ENCODE measurements around the gene SURF4. TPM values are rescaled to one million over a fixed set of nuclear protein-coding genes. Genes with fewer than 3 reads are reported as not detected.

SURF4 gene
- total RNA-seq, 2 donors from 2014 or later: 178 to 187 TPM

DNA sequence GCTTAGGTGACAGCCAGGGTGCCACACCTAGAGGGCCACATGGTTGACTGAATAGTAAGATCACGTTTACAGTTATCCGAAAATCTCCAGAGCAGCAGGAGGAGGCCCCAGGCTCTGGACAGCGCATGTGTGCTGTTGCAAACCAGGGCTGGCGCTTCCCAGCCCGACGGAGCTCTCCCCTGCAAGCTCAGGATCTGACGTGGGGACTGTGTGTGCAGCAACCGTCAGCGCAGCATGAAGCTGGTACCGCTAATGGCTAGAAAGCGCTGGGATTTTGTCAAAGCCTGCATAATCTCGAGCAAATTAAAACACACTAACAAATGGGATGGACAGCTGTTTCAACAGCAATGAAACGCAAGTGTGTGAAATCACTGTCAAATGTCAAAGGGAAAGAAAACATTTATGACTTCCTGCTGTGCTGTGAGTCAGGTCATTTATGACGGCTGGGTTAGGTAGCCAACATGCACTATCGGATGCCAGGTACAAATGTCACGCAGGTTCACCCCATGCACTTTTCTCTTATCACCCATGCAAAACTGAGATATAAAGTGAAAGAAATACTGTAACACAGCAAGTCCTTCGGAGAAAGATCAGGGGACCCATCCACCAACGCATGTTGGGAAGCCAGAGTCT, 7.5 kb downstream of the SURF4 start:
- TF ChIP-seq, protein P1, sequence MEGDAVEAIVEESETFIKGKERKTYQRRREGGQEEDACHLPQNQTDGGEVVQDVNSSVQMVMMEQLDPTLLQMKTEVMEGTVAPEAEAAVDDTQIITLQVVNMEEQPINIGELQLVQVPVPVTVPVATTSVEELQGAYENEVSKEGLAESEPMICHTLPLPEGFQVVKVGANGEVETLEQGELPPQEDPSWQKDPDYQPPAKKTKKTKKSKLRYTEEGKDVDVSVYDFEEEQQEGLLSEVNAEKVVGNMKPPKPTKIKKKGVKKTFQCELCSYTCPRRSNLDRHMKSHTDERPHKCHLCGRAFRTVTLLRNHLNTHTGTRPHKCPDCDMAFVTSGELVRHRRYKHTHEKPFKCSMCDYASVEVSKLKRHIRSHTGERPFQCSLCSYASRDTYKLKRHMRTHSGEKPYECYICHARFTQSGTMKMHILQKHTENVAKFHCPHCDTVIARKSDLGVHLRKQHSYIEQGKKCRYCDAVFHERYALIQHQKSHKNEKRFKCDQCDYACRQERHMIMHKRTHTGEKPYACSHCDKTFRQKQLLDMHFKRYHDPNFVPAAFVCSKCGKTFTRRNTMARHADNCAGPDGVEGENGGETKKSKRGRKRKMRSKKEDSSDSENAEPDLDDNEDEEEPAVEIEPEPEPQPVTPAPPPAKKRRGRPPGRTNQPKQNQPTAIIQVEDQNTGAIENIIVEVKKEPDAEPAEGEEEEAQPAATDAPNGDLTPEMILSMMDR (conservative IDR thresholded peaks at IDR 0.05): no peak
- H3K4me1 ChIP-seq (ENCODE audit: control insufficient read depth, insufficient read depth, low read length): peaks cover 18% of the 10 kb centered on the region
- no peaks in the 10 kb centered on the region for H3K27me3 ChIP-seq (ENCODE audit: control insufficient read depth, insufficient read depth, low read length, poor library complexity, severe bottlenecking)
- no peak overlapping the region for H3K9ac ChIP-seq (ENCODE audit: extremely low read depth, low read length, poor library complexity, severe bottlenecking)
- WGBS, 2 experiments (ENCODE audit: insufficient coverage in 1 of 2, insufficient read length in 1 of 2): 96% methylated on average over 17 to 18 of the region's 18 CpGs
- H3K4me1 Mint-ChIP-seq: peaks cover 37% of the 10 kb centered on the region
- peaks cover 87% of the 10 kb centered on the region for H3K36me3 ChIP-seq (ENCODE audit: control insufficient read depth, insufficient read depth, low read length)
- H3K9me3 Mint-ChIP-seq: no peaks in the 10 kb centered on the region
- H3K36me3 Mint-ChIP-seq (ENCODE audit: low read depth): peaks cover 63% of the 10 kb centered on the region
- no peak overlapping the region for H3K27ac Mint-ChIP-seq
- no peak overlapping the region for H3K27ac ChIP-seq (ENCODE audit: low read depth, low read length)
- no peak overlapping the region for H3K4me3 ChIP-seq (ENCODE audit: low read length)
- H3K4me3 Mint-ChIP-seq: no peak overlapping the region
- no peaks in the 10 kb centered on the region for H3K27me3 Mint-ChIP-seq (ENCODE audit: insufficient read depth)
- no peak for DNase-seq
- no peaks in the 10 kb centered on the region for H3K9me3 ChIP-seq (ENCODE audit: control insufficient read depth, low read length)

DNA sequence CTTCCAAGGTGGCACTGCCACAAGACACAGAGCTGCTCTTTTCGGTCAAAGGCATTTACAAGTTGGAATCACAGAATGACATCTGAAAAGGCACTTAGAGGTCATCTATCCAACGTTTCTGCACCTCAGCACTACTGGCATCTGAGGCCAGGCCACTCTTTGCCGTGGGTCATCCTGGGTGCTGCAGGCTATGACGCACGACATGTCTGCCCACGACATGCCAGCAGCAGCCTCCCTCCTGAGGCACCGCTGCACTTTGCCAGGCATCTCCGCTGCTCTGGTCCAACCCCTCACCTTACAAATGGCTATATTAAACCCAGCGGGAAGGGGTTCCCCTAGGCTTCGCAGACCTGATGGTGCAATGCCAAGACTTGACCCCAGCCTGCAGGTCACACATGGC, 8.1 kb downstream of the SURF4 start:
- no peak overlapping the region for H3K27ac Mint-ChIP-seq
- Histone ChIP-seq H3K27me3 (ENCODE audit: control insufficient read depth, insufficient read depth, low read length, poor library complexity, severe bottlenecking) (no peaks in the 10 kb centered on the region), H3K4me3 (ENCODE audit: low read length) (no peak overlapping the region), H3K4me1 (ENCODE audit: control insufficient read depth, insufficient read depth, low read length) (peaks cover 14% of the 10 kb centered on the region), H3K27ac (ENCODE audit: low read depth, low read length) (no peak overlapping the region), H3K9ac (ENCODE audit: extremely low read depth, low read length, poor library complexity, severe bottlenecking) (no peak overlapping the region), H3K9me3 (ENCODE audit: control insufficient read depth, low read length) (no peaks in the 10 kb centered on the region), H3K36me3 (ENCODE audit: control insufficient read depth, insufficient read depth, low read length) (peaks cover 88% of the 10 kb centered on the region)
- 97 to 100% methylated on average over 7 to 10 of the region's 10 CpGs for WGBS, 2 experiments (ENCODE audit: insufficient coverage in 1 of 2, insufficient read length in 1 of 2)
- H3K4me3 Mint-ChIP-seq: no peak overlapping the region
- H3K36me3 Mint-ChIP-seq (ENCODE audit: low read depth): peaks cover 68% of the 10 kb centered on the region
- H3K27me3 Mint-ChIP-seq (ENCODE audit: insufficient read depth): no peaks in the 10 kb centered on the region
- TF ChIP-seq, protein P1 (conservative IDR thresholded peaks at IDR 0.05): no peak
- H3K9me3 Mint-ChIP-seq: no peaks in the 10 kb centered on the region
- peaks cover 35% of the 10 kb centered on the region for H3K4me1 Mint-ChIP-seq
- DNase-seq: no peak

DNA sequence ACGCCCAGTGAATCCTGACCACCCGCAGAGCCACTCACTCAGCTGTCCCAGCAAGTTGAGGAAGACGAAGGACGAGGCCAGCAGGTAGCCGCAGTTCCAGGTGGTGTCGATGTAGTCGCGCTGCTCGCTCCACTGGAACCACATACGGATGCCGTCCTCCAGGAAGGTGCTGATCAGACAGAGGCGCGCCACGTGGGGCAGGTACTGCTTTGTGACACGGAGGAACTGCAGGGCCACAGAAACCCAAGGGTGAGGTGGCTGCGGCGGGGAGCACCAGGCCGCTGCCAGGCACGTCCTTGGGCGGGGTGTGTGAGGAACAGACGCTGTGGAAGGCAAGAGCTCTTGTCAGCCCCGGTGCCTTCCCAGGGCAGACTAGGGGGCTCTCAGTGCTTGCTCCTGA, 8.6 kb downstream of the SURF4 start:
- no peaks in the 10 kb centered on the region for H3K9me3 Mint-ChIP-seq
- peaks cover 12% of the 10 kb centered on the region for H3K4me1 ChIP-seq (ENCODE audit: control insufficient read depth, insufficient read depth, low read length)
- no peaks in the 10 kb centered on the region for H3K9me3 ChIP-seq (ENCODE audit: control insufficient read depth, low read length)
- no peak overlapping the region for H3K4me3 ChIP-seq (ENCODE audit: low read length)
- no peaks in the 10 kb centered on the region for H3K27me3 ChIP-seq (ENCODE audit: control insufficient read depth, insufficient read depth, low read length, poor library complexity, severe bottlenecking)
- H3K9ac ChIP-seq (ENCODE audit: extremely low read depth, low read length, poor library complexity, severe bottlenecking): no peak overlapping the region
- H3K27ac Mint-ChIP-seq: no peak overlapping the region
- H3K4me1 Mint-ChIP-seq: peaks cover 31% of the 10 kb centered on the region
- no peak for DNase-seq
- H3K27me3 Mint-ChIP-seq (ENCODE audit: insufficient read depth): no peaks in the 10 kb centered on the region
- TF ChIP-seq, protein P1 (conservative IDR thresholded peaks at IDR 0.05): no peak
- no peak overlapping the region for H3K4me3 Mint-ChIP-seq
- H3K36me3 ChIP-seq (ENCODE audit: control insufficient read depth, insufficient read depth, low read length): peaks cover 88% of the 10 kb centered on the region
- no peak overlapping the region for H3K27ac ChIP-seq (ENCODE audit: low read depth, low read length)
- 97 to 99% methylated on average over 15 to 22 of the region's 22 CpGs for WGBS, 2 experiments (ENCODE audit: insufficient coverage in 1 of 2, insufficient read length in 1 of 2)
- H3K36me3 Mint-ChIP-seq (ENCODE audit: low read depth): peaks cover 69% of the 10 kb centered on the region

Data from endodermal cell (in vitro differentiated cells).